Endothelial cell of umbilical vein (primary cell): ENCODE data around the gene GALNT2. TPM values are rescaled to one million over a fixed set of nuclear protein-coding genes. Genes with fewer than 3 reads are reported as not detected.

Source experiments
- BruUV-seq: library from RNA; stranded (reverse); fragments of 400-500 nt; replicated peaks from 2 replicates; lab custom pipeline; 2021; lab: Mats Ljungman, UMichigan
- CTCF ChIA-PET: fragments of 300-600, 350-600 bp; sonication (Branson Sonifier 250); formaldehyde crosslinking; loops from one replicate; lab custom pipeline; 2021; ENCODE audit warnings: antibody characterized with exemption, inconsistent platforms; lab: Charles Lee
- POLR2A ChIA-PET: fragments of 300-600, 350-600 bp; sonication (Branson Sonifier 250); formaldehyde crosslinking; loops from one replicate; lab custom pipeline; 2021; ENCODE audit warnings: antibody characterized with exemption, inconsistent platforms; lab: Charles Lee
- DNase-seq: peaks from one replicate; pipeline ENCODE4 v3.0.0-alpha.2; 2011; ENCODE audit warnings: low read depth, low spot score
- FAIRE-seq: peaks from 2 replicates; lab custom pipeline; 2011; peaks lifted over from hg19 to GRCh38; lab: Jason Lieb, UNC
- H2AFZ ChIP-seq: 2 replicates; pipeline ENCODE4 v1.6.0; 2012; ENCODE audit warnings: low read depth, low read length, control low read depth, inconsistent platforms
- H3K27ac ChIP-seq: 2 replicates; pipeline ENCODE4 v1.5.1; 2011; ENCODE audit warnings: low read depth, mild to moderate bottlenecking, control low read depth, low read length, moderate library complexity; ENCODE audit not compliant: insufficient read depth
- H3K27me3 ChIP-seq, 2 experiments: 2 replicates each; pipeline versions ENCODE4 v1.6.0 to v1.6.1; 2011; ENCODE audit warnings: low read length in 2 of 2, mixed read lengths in 1 of 2; ENCODE audit not compliant: control insufficient read depth in 2 of 2, insufficient read depth in 2 of 2
- H3K36me3 ChIP-seq, 2 experiments: 2 replicates in 1 of 2; 3 replicates in 1 of 2; pipeline ENCODE4 v1.5.1; 2011; ENCODE audit warnings: low read length in 2 of 2, mild to moderate bottlenecking in 1 of 2, moderate library complexity in 1 of 2; ENCODE audit not compliant: control insufficient read depth in 2 of 2, insufficient read depth in 2 of 2; ENCODE audit errors: extremely low read depth in 1 of 2
- H3K4me1 ChIP-seq: 3 replicates; pipeline ENCODE4 v1.5.1; 2011; ENCODE audit warnings: mild to moderate bottlenecking, low read length; ENCODE audit not compliant: control insufficient read depth, insufficient read depth; ENCODE audit errors: extremely low read depth
- H3K4me2 ChIP-seq: 2 replicates; pipeline ENCODE4 v1.6.1; 2011; ENCODE audit warnings: low read length, control low read depth, mixed read lengths; ENCODE audit not compliant: insufficient read depth
- H3K4me3 ChIP-seq, 3 experiments: fragments of 200-600 bp in 1 of 3; sonication (generic), shearing (Covaris generic) in 1 of 3; replicated peaks in 1 of 3; 2 replicates each; pipeline ENCODE4 v1.5.1; 2011 to 2016; ENCODE audit warnings: control low read depth in 3 of 3, low read length in 3 of 3, mild to moderate bottlenecking in 2 of 3, inconsistent platforms in 1 of 3, low read depth in 1 of 3, moderate library complexity in 1 of 3; ENCODE audit not compliant: insufficient read depth in 1 of 3
- H3K79me2 ChIP-seq: 2 replicates; pipeline ENCODE4 v1.6.0; 2012; ENCODE audit warnings: low read length, inconsistent platforms; ENCODE audit not compliant: control insufficient read depth, insufficient read depth
- H3K9ac ChIP-seq: replicated peaks from 2 replicates; pipeline ENCODE3; 2011; ENCODE audit warnings: low read length, control low read depth; ENCODE audit not compliant: insufficient read depth; ENCODE audit errors: extremely low read depth
- H3K9me1 ChIP-seq: replicated peaks from 3 replicates; pipeline ENCODE4 v1.6.0; 2011; ENCODE audit warnings: mild to moderate bottlenecking, low read length; ENCODE audit not compliant: control insufficient read depth, insufficient read depth; ENCODE audit errors: extremely low read depth
- H3K9me3 ChIP-seq: replicated peaks from 2 replicates; pipeline ENCODE4 v1.5.1; 2012; ENCODE audit warnings: low read length, inconsistent platforms; ENCODE audit not compliant: control insufficient read depth, insufficient read depth
- H4K20me1 ChIP-seq: replicated peaks from 2 replicates; pipeline ENCODE3; 2011; ENCODE audit warnings: mild to moderate bottlenecking, low read length; ENCODE audit not compliant: control insufficient read depth, insufficient read depth; ENCODE audit errors: extremely low read depth
- EZH2 ChIP-seq: IDR thresholded peaks from 2 replicates; pipeline ENCODE4 v1.6.1; 2012; ENCODE audit warnings: borderline replicate concordance, low read depth, mild to moderate bottlenecking, moderate library complexity, low read length, inconsistent platforms; ENCODE audit not compliant: severe bottlenecking
- FOS ChIP-seq: IDR thresholded peaks from 2 replicates; pipeline ENCODE4 v1.6.1; 2011; ENCODE audit warnings: mild to moderate bottlenecking, low read length, moderate library complexity, borderline replicate concordance; ENCODE audit not compliant: insufficient read depth
- GATA2 ChIP-seq: IDR thresholded peaks from 2 replicates; pipeline ENCODE4 v1.7.0; 2011; ENCODE audit warnings: low read depth, mild to moderate bottlenecking, moderate library complexity, mixed read lengths, low read length; ENCODE audit not compliant: insufficient read length, insufficient read depth
- JUN ChIP-seq: IDR thresholded peaks from 2 replicates; pipeline ENCODE4 v1.6.1; 2011; ENCODE audit warnings: borderline replicate concordance, low read depth; ENCODE audit not compliant: insufficient read length, insufficient read depth
- MYC ChIP-seq: IDR thresholded peaks from one replicate; pipeline ENCODE4 v1.6.1; 2011; ENCODE audit warnings: mild to moderate bottlenecking, low read depth, low read length
- POLR2A ChIP-seq: IDR thresholded peaks from 2 replicates; pipeline ENCODE4 v1.6.1; 2012; ENCODE audit warnings: low read depth, mild to moderate bottlenecking, control low read depth, low read length
- POLR2AphosphoS5 ChIP-seq: IDR thresholded peaks from 2 replicates; pipeline ENCODE4 v1.6.1; 2012; ENCODE audit warnings: low read depth, mild to moderate bottlenecking, control low read depth, low read length, moderate library complexity; ENCODE audit not compliant: insufficient read depth
- dilution Hi-C: fragments of 300-500 bp; cut with MboI; formaldehyde crosslinking; loops from one replicate; pipeline ENCODE4 v1.15.0; 2019; ENCODE audit warnings: low sequenced_read_pairs; ENCODE audit not compliant: extremely low pct_ligation_motif_present
- intact Hi-C: fragments of 100-400 bp; cut with micrococcal nuclease; formaldehyde crosslinking; loops from one replicate; pipeline ENCODE4 v1.10.0; 2022
- polyA plus RNA-seq, 4 experiments: library from polyadenylated mRNA; depleted of rRNA in 3 of 4; stranded (reverse) in 3 of 4; unstranded in 1 of 4; fragments of >200 nt; gene quantifications; 2 replicates each; pipeline versions ENCODE4 v1.2.1 to v1.2.3, GENCODE V29; 2011 to 2012; ENCODE audit warnings: missing spikeins in 1 of 4
- total RNA-seq: library from RNA; stranded (reverse); gene quantifications from 2 replicates; pipeline ENCODE4 v1.2.3, GENCODE V29; 2021
- TF ChIP-seq, protein P1 (sequence below), 2 donors: IDR thresholded peaks; 1 replicate in 1 of 2; 2 replicates in 1 of 2; pipeline ENCODE4 v1.5.1; 2011; ENCODE audit warnings: low read length in 2 of 2, mild to moderate bottlenecking in 2 of 2, moderate library complexity in 2 of 2, control low read depth in 1 of 2, inconsistent platforms in 1 of 2, low read depth in 1 of 2; ENCODE audit not compliant: insufficient read depth in 1 of 2; ENCODE audit errors: extremely low read depth in 1 of 2
- TF ChIP-seq, protein P2 (sequence below): IDR thresholded peaks from 2 replicates; pipeline ENCODE4 v1.6.1; 2011; ENCODE audit not compliant: insufficient read depth, insufficient read length

The GALNT2 gene
- total and polyA plus RNA-seq, 2 donors (not counting 3 experiments of a cell fraction or from before 2014, with no cell fraction given): 56.3 to 77.5 TPM

DNA sequence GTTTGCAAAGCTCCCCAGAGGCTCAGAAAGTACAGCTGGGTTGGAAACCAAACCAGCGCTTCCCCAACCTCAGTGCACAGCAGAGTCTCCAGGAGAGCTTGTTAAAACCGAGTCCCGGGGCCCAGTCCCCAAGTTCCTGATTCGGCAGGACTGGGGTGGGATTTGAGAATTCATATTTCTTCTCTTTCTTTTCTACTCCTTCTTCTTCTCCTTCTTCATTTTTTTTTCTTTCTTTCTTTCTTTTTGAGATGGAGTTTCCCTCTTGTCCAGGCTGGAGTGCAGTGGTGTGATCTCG, 222.3 kb downstream of the GALNT2 start:
- dilution Hi-C loops (no loop called here), intact Hi-C loops (no loop called here)
- Histone ChIP-seq H3K27me3 (peaks cover 0 to 4% of the 10 kb centered on the region in 2 experiments), H3K4me3 (no peak overlapping the region), H3K36me3 (no peaks in the 10 kb centered on the region), H3K9me3 (no peaks in the 10 kb centered on the region), H3K27ac (no peak overlapping the region), H3K79me2 (no peaks in the 10 kb centered on the region), H2AFZ (no peak overlapping the region), H3K9ac (no peak overlapping the region), H3K9me1 (no peaks in the 10 kb centered on the region), H3K4me2 (no peak overlapping the region), H4K20me1 (no peaks in the 10 kb centered on the region), H3K4me1 (no peaks in the 10 kb centered on the region)
- DNase-seq: no peak
- no peak for FAIRE-seq
- TF ChIP-seq MYC: no peak
- POLR2A ChIA-PET: no interaction called here
- CTCF ChIA-PET: interaction anchor here (1.2 to 1.9 kb wide), 2 partner anchors 15 to 628 kb away, joined by 3 to 4 read pairs; no protein-coding TSS in a partner anchor
- BruUV-seq: no TSS peak

DNA sequence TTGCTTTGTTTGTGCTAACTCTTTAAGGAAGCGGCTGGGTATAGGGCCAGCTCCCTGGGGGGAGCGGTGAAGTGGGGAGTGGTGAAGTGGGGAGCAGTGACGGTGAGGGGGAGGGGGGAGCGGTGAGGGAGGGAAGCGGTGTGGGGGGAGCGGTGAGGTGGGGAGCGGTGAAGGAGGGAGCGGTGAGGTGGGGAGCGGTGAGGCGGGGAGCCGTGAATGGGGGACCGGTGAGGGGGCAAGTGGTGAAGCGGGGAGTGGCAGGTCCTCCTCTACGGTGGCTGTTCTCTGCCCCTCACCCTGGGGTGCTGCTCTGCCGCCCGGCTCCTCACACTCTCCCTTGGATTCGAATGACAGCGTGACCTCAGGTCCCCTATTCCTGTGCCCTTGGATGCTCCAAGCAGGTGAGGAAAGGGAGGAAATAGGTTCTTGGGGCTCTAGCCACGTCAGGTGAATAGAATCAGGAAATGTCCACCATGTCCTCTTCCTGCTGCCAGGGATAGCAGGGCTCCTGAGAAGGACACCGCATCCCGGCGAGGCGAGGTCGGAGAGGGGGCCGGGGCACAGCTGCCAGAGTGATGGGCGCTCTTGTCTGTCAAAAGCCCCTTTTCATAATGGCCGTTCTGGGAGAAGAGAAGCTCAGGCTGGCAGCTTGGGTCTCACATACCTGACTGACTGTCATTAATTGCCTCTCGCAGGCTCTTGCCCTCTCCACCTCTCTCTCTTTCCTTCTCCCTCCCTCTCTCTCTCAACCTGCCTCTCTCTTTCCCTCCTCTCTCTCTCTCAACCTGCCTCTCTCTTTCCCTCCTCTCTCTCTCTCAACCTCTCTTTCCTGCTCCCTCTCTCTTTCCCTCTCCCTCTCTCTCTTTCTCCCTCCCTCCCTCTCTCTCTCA, 224.9 kb downstream of the GALNT2 start:
- dilution Hi-C loops: no loop called here
- Histone ChIP-seq H3K79me2 (no peaks in the 10 kb centered on the region), H3K27ac (no peak overlapping the region), H3K4me1 (no peaks in the 10 kb centered on the region), H3K4me3 (no peak overlapping the region), H2AFZ (no peak overlapping the region), H4K20me1 (no peaks in the 10 kb centered on the region), H3K36me3 (no peaks in the 10 kb centered on the region), H3K27me3 (peaks cover 0 to 9% of the 10 kb centered on the region in 2 experiments), H3K9me3 (no peaks in the 10 kb centered on the region), H3K4me2 (no peak overlapping the region), H3K9ac (no peak overlapping the region), H3K9me1 (no peaks in the 10 kb centered on the region)
- TF ChIP-seq JUN (no peak), POLR2A (no peak), FOS (no peak), GATA2 (no peak), POLR2AphosphoS5 (no peak), EZH2 (no peak), MYC (no peak)
- TF ChIP-seq, protein P1, sequence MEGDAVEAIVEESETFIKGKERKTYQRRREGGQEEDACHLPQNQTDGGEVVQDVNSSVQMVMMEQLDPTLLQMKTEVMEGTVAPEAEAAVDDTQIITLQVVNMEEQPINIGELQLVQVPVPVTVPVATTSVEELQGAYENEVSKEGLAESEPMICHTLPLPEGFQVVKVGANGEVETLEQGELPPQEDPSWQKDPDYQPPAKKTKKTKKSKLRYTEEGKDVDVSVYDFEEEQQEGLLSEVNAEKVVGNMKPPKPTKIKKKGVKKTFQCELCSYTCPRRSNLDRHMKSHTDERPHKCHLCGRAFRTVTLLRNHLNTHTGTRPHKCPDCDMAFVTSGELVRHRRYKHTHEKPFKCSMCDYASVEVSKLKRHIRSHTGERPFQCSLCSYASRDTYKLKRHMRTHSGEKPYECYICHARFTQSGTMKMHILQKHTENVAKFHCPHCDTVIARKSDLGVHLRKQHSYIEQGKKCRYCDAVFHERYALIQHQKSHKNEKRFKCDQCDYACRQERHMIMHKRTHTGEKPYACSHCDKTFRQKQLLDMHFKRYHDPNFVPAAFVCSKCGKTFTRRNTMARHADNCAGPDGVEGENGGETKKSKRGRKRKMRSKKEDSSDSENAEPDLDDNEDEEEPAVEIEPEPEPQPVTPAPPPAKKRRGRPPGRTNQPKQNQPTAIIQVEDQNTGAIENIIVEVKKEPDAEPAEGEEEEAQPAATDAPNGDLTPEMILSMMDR (IDR thresholded peaks at IDR 0.05; ENCODE audit: extremely low read depth in 1 of 2, insufficient read depth in 1 of 2, low read depth in 1 of 2, low read length in 2 of 2): no peak
- TF ChIP-seq, protein P2, sequence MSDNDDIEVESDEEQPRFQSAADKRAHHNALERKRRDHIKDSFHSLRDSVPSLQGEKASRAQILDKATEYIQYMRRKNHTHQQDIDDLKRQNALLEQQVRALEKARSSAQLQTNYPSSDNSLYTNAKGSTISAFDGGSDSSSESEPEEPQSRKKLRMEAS: no peak
- FAIRE-seq: no peak
- ChIA-PET POLR2A (no interaction called here), CTCF (no interaction called here)
- BruUV-seq: no TSS peak
- DNase-seq: no peak
- intact Hi-C loops: no loop called here
